Urinary bladder (tissue), 4 donors: ENCODE results near the gene SLC38A1. TPM values are rescaled to one million over a fixed set of nuclear protein-coding genes. Genes with fewer than 3 reads are reported as not detected.
"Not testable (repeated sequence)": the region's sequence is repeated elsewhere in the genome, so short reads cannot be mapped to it uniquely, and the experiment has no call there.

ENCODE experiments used
- DNase-seq: peaks from one replicate; pipeline ENCODE4 v3.0.0-alpha.2; 2015; ENCODE audit errors: extremely low spot score
- H3K27ac ChIP-seq: one replicate; pipeline ENCODE4 v1.5.1; 2013; ENCODE audit warnings: low read depth, mild to moderate bottlenecking, moderate library complexity
- H3K36me3 ChIP-seq: one replicate; pipeline ENCODE4 v1.6.1; 2013; ENCODE audit warnings: mild to moderate bottlenecking, moderate library complexity; ENCODE audit not compliant: insufficient read depth
- H3K4me1 ChIP-seq: one replicate; pipeline ENCODE4 v1.6.1; 2013; ENCODE audit warnings: mild to moderate bottlenecking, moderate library complexity; ENCODE audit not compliant: insufficient read depth
- H3K4me3 ChIP-seq: one replicate; pipeline ENCODE4 v1.5.1; 2013; ENCODE audit warnings: low read depth, low read length
- WGBS: extraction: QIAGEN DNeasy Blood & Tissue Kit; methylation state at CpG from one replicate; pipeline ENCODE4 v1.1.7; 2013; 5-methylcytosine and 5-hydroxymethylcytosine counted together
- polyA plus RNA-seq: library from polyadenylated mRNA; stranded (reverse); fragments of 200-250 nt; gene quantifications from one replicate; pipeline ENCODE4 v1.2.3, GENCODE V29; 2013
- total RNA-seq: library from RNA; depleted of rRNA; stranded (reverse); fragments of >200 nt; gene quantifications from one replicate; pipeline ENCODE4 v1.2.3, GENCODE V29; 2014
- donor health status: healthy with polysubstance abuse.
- donor health status: healthy.

The SLC38A1 gene
- total and polyA plus RNA-seq, 2 donors = 15.1 to 81.7 TPM

DNA sequence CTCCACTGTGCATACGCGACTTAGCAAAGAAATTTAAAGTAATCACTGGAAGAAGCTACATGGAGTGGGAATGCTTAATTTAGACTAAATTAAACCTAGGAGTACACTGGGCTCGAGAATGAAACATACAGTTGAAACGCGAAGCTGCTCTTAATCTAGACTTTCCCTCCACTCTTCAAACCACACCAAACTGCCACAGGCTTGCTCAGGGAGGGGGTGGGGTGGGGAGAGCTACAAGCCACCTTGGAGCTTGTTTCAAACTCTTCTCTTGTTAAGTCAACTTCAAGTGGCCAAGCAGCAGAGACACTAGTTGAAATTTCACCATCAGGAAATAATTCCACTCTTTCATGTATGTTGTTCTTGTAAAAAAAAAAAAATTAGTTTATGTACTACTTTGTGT, 69.9 kb downstream of the SLC38A1 start:
- H3K27ac ChIP-seq = no peak overlapping the region
- peaks cover 8% of the 10 kb centered on the region for H3K36me3 ChIP-seq

DNA sequence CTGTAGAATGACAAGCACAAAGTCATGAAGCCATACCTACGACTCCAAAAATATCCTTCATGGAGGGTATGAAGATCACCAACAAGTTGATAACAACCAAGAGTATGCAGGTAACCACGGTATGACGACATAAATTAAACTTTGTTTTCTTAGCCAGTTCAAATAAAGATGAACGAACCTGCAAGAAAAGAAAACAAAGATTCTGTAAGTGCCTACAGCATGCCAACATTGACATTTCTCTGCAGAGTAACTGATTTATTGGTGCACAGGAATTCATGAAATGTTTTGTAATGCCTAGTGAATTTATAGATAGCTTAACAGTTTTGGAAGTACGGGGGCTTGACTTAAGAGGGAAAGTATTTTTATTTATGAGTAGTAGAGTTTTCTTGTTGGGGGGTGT, 71.0 kb downstream of the SLC38A1 start:
- WGBS = 71% methylated on average over 5 of the region's 5 CpGs
- H3K4me3 ChIP-seq = no peak overlapping the region
- H3K27ac ChIP-seq = peak overlapping the region; percentile 2
- no peak for DNase-seq
- H3K36me3 ChIP-seq = peaks cover 8% of the 10 kb centered on the region
- no peaks in the 10 kb centered on the region for H3K4me1 ChIP-seq

More for the DNA sequence above, 69.9 kb downstream of the SLC38A1 start:
- 90% methylated on average over 5 of the region's 5 CpGs for WGBS
- Histone ChIP-seq H3K4me3 (no peak overlapping the region), H3K4me1 (no peaks in the 10 kb centered on the region)
- no peak for DNase-seq

DNA sequence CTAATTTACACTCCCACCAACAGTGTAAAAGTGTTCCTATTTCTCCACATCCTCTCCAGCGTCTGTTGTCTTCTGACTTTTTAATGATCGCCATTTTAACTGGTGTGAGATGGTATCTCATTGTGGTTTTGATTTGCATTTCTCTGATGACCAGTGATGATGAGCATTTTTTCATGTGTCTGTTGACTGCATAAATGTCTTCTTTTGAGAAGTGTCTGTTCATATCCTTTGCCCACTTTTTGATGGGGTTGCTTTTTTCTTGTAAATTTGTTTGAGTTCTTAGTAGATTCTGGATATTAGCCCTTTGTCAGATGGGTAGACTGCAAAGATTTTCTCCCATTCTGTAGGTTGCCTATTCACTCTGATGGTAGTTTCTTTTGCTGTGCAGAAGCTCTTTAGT, 78.3 kb downstream of the SLC38A1 start:
- H3K27ac ChIP-seq, H3K36me3 ChIP-seq, H3K4me3 ChIP-seq, H3K4me1 ChIP-seq, DNase-seq: not testable (repeated sequence)
- WGBS = 93% methylated on average over 2 of the region's 2 CpGs

DNA sequence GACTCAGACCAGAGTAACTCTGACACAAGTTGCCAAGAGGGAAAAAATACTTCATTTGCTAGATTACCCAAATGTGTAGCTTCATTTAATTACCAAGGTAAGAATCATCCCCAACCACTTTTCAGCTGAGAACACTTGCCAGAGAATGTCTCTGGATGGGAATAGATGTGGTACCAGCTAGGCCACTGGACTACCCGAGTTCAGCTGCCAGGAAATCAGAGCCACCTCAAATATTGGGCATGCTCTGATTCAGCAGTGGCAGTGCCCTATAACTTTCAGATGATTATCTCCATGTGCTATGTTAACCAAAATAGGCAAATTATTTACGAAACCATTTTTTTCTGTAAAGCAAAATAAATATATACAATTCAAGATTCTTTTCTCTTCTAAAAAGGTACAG, 80.7 kb downstream of the SLC38A1 start:
- Histone ChIP-seq H3K27ac (no peak overlapping the region), H3K4me1 (no peaks in the 10 kb centered on the region), H3K36me3 (peaks cover 1% of the 10 kb centered on the region), H3K4me3 (no peak overlapping the region)
- no peak for DNase-seq
- 96% methylated on average over 2 of the region's 2 CpGs for WGBS

DNA sequence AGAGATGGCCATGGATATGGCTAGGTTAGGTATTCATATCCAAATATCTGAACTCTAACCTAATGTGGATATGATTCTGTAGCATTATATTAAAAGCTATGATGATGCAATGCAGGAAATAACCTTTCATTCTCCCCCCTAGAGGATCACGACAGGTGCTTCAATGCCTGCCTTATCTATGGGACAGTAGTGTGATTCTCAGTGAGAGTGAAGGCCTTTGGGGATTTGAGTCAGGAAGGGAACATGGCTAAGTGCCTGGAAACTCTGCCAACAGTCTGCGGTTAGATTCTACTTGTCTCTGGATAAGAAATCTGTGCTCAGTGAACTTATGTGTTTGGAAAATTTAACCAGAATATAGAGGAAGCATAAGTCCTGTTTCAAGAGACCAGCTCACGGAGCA, 81.8 kb downstream of the SLC38A1 start:
- peaks cover 1% of the 10 kb centered on the region for H3K36me3 ChIP-seq
- no peak overlapping the region for H3K27ac ChIP-seq
- no peak overlapping the region for H3K4me3 ChIP-seq
- WGBS = 29% methylated on average over 3 of the region's 3 CpGs
- no peak for DNase-seq
- H3K4me1 ChIP-seq = no peaks in the 10 kb centered on the region

DNA sequence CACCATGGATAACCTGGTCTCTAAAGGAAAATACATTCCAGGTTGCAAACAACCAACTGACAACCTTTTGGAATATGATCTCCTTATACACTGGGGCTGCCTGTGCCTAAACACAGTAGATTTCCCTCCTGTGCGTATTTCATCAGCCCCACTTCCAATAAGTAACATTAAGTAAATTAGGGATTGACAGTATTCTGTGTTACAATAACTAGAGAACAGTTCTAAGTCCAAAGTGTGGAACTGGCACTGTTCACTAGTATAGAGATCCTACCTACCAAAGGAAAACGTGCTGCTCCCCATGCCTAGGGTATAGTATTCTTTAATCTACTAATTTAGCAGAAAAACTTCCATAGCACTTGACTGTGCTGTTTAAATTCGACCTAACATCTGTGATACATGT, 82.8 kb downstream of the SLC38A1 start:
- Histone ChIP-seq H3K4me1 (no peaks in the 10 kb centered on the region), H3K27ac (no peak overlapping the region), H3K4me3 (no peak overlapping the region), H3K36me3 (peaks cover 1% of the 10 kb centered on the region)
- DNase-seq = no peak
- 91% methylated on average over 3 of the region's 3 CpGs for WGBS

DNA sequence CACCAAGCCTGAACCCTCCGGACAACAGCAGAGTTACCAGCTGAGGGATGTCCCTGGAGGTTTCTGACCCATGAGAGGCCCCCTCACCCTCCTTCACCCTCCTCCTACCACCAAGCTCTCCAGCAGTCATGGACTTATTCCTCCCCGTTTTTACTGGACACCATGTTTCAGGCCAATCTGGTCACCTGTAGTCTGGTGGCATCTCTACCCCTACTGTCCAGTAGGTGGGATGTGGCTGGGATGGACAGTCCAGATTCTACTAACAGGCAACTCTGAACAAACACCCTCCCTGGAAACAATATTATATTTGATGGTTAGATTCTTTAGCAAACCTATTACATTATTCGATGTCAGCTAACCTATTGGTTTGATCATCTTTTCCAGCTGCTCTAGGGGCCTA, 83.2 kb downstream of the SLC38A1 start:
- no peaks in the 10 kb centered on the region for H3K4me1 ChIP-seq
- WGBS = 92% methylated on average over 3 of the region's 3 CpGs
- H3K4me3 ChIP-seq = no peak overlapping the region
- no peak for DNase-seq
- no peak overlapping the region for H3K27ac ChIP-seq
- peaks cover 1% of the 10 kb centered on the region for H3K36me3 ChIP-seq

DNA sequence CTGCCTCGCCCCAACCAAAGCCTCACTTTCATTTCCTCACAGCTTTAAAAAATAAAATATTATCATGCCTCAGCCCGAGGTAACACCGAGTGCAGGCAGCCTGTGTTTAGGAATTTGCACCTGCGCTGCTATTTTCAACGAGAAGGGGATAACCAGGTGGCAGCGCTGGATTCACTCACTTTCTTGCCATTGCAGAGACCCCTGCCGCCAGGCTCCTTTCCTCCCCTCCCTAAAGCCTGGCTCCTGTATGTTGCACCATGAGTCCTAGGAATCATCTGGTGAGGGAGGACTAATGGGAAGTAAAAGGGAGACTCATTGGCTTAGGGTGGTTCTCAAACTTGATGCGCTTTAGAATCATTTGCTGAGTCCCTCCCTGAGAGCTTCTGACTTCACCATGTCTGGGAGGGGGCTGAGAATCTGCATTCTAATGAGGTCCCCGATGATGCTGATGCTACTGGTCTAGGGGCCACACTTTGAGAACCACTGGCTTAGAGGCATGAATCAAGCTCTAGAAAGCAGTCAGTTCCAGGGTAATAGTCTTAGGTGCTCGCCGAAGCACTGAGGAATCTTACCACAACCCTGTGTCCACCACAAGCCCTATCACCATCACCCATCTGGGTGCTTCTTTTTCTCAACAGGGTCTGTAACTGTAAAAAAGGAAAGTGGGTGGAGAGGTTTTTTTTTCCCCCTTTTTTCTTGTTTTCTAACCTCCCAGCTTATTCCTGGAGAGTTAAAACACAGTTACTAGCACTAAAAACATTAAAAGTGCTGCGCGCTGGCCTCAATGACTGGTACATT, 83.8 kb downstream of the SLC38A1 start:
- H3K27ac ChIP-seq = no peak overlapping the region
- no peaks in the 10 kb centered on the region for H3K4me1 ChIP-seq
- no peak for DNase-seq
- H3K4me3 ChIP-seq = no peak overlapping the region
- H3K36me3 ChIP-seq = peaks cover 1% of the 10 kb centered on the region
- WGBS = 88% methylated on average over 13 of the region's 13 CpGs

DNA sequence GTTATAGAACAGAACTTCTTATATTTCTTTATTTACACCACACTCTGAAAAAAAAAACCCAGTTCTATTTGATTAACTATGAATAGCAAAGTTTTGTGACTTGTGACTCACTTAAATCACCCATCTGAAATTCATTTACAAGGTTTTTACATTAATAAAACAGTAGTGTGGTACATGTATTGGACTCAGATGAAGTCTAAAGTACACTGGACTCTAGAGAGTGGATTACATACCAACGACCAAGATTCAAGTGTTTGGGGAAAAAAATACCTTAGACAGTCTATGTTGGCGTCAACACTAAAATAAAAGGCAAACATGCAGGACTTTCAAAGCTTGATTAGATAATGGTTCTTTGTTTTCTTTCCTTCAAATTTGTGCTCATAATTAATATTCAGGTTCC, 85.7 kb downstream of the SLC38A1 start:
- Histone ChIP-seq H3K4me1 (no peaks in the 10 kb centered on the region), H3K27ac (no peak overlapping the region), H3K36me3 (no peaks in the 10 kb centered on the region), H3K4me3 (no peak overlapping the region)
- WGBS = 72% methylated on average over 2 of the region's 2 CpGs
- no peak for DNase-seq

DNA sequence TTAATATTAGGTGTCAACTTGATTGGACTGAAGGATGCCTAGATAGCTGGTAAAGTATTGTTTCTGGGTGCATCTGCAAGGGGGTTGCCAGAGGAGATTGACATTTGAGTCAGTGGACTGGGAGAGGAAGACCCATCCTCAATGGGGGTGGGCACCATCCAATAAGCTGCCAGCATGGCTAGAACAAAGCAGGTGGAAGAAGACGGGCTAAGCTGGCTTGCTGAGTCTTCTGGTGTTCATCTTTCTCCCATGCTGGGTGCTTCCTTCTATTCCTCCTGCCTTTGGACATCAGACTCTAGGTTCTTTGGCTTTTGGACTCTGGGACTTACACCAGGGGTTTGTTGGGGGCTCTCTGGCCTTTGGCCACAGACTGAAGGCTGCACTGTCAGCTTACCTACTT, 87.4 kb downstream of the SLC38A1 start:
- Histone ChIP-seq H3K4me3 (no peak overlapping the region), H3K27ac (no peak overlapping the region), H3K4me1 (no peaks in the 10 kb centered on the region), H3K36me3 (no peaks in the 10 kb centered on the region)
- WGBS = 92% methylated on average over 1 of the region's 1 CpG
- no peak for DNase-seq

DNA sequence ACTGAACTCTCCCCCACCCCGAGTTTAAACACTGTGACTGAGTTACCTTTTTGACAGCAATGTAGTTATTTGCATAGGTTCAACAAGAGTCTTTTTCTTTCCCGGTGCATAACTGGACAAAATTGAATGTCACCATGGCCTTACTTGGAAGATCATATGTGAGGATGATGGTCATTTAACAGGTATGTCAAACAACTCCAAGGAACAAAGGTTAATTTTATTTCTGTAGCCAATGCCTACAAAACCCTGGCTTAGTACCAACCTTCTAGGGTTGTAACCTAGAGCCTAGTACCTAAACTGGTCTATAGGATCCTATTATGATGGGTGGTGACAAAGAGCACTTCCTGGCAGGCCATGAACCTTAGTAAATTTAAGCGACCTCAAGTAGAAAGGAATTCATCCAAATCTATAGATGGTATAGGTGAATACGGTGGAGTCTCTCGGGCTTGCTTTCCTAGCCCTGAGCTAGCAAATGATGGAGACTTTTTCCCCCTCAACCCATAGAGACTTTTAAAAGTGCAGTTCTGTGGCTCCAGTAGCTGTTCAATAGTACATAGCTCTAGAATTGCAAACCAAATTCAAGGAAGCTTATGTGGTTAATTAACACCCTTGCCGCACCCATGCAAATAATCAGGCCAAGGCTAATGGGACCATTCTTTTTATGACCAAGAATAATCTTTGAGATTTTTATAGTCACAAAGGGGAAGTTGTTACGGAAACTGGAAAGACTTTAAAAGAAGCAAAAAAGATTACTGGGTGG, 89.0 kb downstream of the SLC38A1 start:
- 85% methylated on average over 7 of the region's 7 CpGs for WGBS
- no peak overlapping the region for H3K4me3 ChIP-seq
- no peak overlapping the region for H3K27ac ChIP-seq
- no peaks in the 10 kb centered on the region for H3K4me1 ChIP-seq
- DNase-seq = no peak
- no peaks in the 10 kb centered on the region for H3K36me3 ChIP-seq

DNA sequence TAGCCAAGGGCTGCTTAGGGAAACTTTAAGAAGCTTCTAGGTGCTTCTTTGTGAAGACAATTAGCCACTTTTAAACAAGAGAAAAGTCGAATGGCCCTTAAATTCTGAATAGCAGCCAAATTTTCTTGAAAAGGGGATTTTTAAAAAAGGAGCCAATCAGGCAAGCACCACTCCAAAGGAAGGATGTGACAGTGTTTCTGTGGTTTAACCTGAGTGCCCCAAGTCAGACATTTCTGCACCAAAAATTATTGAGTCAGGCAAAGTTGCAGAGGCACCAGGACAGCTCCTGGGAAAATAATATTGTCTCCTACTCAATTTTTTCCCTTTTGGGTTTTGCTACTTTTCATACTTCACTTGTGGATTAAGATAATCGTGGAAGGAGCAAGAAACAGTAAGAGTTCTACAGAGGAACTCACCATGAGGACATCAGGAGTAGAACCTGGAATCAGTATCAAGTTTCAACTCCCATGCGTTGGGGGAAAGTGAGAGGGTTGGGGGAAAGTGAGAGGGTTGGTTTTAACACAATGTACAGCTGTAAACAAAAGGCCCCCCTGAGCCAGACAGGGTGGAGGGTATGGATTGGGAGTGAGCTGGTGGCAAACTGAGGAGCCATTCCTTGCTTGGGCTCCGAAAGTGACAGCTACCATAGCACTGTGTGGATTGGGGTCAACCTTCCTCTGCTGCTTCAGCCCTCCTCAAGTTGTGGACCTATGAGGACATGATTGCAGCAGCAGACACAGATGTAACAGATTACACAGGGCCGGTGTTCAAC, 90.8 kb downstream of the SLC38A1 start:
- DNase-seq = no peak
- no peak overlapping the region for H3K4me3 ChIP-seq
- H3K27ac ChIP-seq = no peak overlapping the region
- 76% methylated on average over 5 of the region's 5 CpGs for WGBS
- H3K36me3 ChIP-seq = no peaks in the 10 kb centered on the region
- no peaks in the 10 kb centered on the region for H3K4me1 ChIP-seq

DNA sequence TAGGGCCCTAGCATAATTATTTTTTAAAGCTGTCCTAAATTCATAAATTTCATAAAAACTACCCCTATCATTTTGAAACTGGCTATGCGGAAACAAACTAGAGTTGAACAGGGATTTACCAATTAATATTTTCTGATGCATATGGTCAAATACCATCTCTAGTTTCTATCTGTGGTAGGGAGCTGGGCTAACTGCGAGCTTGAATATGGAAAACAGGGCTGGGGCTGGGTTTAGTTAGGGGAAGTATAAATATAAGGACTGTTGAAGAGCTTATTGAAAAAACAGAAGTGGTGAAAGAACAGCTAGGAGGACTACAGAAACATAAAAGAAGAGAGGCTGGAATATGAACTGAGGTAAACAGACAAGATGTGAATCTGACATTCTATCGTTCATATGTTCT, 91.8 kb downstream of the SLC38A1 start:
- 87% methylated on average over 3 of the region's 3 CpGs for WGBS

DNA sequence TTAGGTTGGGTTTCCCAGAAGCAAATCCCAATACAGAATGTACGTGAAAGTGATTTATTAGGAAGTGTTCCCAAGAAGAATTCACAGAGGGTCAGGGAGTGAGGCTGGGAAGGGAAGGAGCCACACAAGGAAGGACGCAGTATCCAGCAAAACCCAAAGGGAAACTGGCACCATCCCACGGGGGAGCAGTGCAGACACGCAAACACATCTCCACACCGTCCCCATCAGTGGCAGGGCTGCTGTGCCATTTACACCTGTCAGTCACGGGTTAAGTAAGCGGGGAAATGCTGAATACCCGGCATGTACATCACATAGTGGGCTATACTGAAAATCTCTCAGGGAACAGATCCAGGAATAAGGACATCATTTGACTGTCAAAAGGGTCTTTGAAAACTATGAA, 93.9 kb downstream of the SLC38A1 start:
- H3K4me1 ChIP-seq = no peaks in the 10 kb centered on the region
- DNase-seq = no peak
- no peaks in the 10 kb centered on the region for H3K36me3 ChIP-seq
- H3K27ac ChIP-seq = no peak overlapping the region
- H3K4me3 ChIP-seq = no peak overlapping the region
- WGBS = 87% methylated on average over 8 of the region's 8 CpGs

More for the DNA sequence above, 91.8 kb downstream of the SLC38A1 start:
- H3K36me3 ChIP-seq = no peaks in the 10 kb centered on the region
- no peak overlapping the region for H3K27ac ChIP-seq
- DNase-seq = no peak
- H3K4me3 ChIP-seq = no peak overlapping the region
- no peaks in the 10 kb centered on the region for H3K4me1 ChIP-seq
